ENCODE measurements around the gene ZNF45.

DNA sequence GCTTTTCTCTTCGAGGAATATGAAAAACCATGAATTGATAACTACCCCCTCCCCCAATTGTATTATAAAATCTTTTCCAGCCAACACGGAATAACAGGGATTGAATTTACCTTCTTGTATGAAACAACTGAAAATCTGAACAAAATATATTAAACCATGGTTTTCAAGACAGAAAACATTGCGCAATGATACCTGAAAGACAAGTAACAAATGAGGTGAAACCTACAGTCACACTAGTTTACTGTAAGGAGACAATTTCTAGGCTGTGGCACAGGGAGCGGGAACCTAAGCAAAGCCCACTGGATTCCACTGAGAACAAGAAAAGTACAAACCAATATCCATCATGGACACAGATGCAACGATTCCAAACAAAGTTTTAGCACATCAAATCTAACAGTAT is 54.6 kb downstream of the ZNF45 start:
- TF ChIP-seq, protein P1, sequence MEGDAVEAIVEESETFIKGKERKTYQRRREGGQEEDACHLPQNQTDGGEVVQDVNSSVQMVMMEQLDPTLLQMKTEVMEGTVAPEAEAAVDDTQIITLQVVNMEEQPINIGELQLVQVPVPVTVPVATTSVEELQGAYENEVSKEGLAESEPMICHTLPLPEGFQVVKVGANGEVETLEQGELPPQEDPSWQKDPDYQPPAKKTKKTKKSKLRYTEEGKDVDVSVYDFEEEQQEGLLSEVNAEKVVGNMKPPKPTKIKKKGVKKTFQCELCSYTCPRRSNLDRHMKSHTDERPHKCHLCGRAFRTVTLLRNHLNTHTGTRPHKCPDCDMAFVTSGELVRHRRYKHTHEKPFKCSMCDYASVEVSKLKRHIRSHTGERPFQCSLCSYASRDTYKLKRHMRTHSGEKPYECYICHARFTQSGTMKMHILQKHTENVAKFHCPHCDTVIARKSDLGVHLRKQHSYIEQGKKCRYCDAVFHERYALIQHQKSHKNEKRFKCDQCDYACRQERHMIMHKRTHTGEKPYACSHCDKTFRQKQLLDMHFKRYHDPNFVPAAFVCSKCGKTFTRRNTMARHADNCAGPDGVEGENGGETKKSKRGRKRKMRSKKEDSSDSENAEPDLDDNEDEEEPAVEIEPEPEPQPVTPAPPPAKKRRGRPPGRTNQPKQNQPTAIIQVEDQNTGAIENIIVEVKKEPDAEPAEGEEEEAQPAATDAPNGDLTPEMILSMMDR (conservative IDR thresholded peaks at IDR 0.05; ENCODE audit: low read length): no peak
- TF ChIP-seq EZH2phosphoT487 (IDR thresholded peaks at IDR 0.05; ENCODE audit: borderline replicate concordance): no peak
